Activated CD8-positive, alpha-beta memory T cell treated with anti-CD3 and anti-CD28 coated beads, Interleukin-2, amount 50 U/mL, for 24 hours (primary cell): ENCODE data around the gene ANO5.
"Not testable (repeated sequence)": the region's sequence is repeated elsewhere in the genome, so short reads cannot be mapped to it uniquely, and the experiment has no call there.

Experiments
- DNase-seq: peaks from one replicate; pipeline ENCODE4 v3.0.0-alpha.2; 2020; ENCODE audit errors: extremely low read depth

Gene ANO5

DNA sequence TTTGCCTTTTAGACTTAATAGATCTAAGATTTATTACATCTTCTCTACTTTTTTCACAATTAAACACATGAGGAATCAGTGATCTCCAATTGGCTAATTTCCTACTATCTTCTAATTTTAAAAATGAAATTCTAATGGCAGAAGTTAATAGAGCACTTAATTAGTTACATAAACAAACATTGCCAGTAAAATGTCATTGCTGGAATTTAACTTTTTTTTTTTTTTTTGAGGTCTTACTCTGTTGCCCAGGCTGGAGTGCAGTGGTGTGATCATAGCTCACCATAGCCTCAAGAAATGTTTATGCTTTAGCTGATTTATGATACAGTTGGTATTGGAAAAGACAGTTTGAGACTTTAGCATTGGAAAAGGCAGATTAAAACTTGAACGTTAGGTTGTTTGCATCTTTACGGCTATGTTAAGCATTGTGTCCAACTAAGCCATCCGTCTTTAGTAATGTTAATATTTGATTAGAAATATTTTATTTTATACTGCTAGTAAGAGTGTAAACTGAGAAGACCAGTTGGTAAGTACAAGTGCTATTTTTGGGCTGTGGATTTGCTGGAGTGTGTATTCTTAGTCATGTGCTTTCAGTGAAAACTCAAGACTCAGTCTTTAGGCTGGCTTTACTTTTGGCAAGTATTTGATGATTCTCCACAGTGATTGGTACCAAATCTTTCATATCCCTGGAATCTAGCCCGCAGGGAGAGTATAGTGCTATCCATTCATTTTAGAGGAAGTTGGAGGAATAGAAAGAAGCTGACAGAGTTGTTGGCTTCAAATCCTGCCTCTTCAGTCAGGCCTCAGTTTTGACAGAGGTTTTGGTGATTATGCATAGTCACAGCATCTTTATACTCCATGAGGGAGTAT lies 4.5 kb downstream of the ANO5 start:
- no peak for DNase-seq

- no peak for DNase-seq
These were observed 6.4 kb downstream of the ANO5 start for GRCh38 chr11:22199243-22199642.

DNA sequence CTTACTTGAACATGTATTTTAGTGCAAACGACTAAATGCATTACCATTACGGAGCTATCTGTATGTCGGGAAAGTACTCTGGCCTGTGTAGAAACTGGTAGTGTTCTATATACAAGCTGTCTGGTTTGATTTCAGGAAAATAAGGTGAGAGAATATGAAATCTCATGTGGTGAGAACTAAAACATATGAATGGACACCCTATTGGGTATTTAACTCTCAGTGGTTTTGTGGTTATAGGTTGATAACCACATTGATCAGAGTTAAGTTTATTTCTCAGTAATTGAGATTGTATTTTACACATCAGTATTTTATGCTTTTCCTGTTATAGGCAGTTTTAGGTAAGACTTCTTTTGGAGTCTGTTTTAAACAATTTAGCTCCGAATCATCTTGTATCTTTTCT lies 10.4 kb downstream of the ANO5 start:
- no peak for DNase-seq

DNA sequence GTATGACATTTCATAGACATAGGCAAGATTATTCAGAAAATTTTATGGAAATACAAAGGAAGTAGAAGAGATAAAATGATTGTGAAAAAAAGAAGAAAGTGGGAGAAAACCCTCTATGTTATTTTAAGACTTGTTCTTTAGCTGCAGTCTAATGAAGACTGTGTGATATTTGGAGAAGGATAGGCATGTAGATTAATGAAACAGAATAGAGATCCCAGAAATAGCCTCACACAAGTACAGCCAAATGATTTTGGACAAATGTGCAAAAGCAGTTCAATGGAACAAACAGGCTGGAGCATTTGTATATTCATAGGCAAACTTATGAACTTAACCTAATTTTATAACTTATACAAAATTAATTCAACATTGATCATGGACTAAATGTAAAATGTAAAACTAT lies 14.3 kb downstream of the ANO5 start:
- no peak for DNase-seq

DNA sequence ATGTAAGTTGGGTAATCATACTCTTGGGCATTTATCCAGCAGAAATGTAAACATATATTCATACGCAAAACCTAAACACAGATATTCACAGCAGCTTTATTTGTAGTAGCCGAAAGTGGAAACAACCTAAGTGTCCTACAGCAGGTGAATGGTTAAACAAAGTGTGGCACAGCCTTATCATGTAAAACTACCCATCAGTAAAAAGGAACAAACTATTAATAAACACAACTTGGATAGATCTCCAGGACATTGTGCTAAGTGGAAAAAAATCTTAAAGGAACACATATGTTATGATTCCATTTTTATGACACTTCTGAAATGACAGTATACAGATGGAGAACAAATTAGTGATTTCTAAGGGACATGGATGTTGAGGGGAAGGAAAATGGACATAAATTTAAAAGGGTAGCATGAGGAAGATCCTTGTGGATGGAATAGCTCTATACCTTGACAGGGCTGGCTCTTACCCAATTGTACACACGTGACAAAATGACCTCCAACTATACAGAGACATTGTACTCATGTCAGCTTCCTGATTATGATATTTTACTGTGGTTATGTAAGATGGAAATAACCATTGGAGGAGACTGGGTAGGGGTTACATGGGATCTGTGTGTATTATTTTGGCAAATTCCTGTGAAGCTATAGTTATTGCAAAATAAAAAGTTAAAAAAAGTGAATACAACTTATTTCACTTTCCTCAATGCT lies 15.4 kb downstream of the ANO5 start:
- no peak for DNase-seq

DNA sequence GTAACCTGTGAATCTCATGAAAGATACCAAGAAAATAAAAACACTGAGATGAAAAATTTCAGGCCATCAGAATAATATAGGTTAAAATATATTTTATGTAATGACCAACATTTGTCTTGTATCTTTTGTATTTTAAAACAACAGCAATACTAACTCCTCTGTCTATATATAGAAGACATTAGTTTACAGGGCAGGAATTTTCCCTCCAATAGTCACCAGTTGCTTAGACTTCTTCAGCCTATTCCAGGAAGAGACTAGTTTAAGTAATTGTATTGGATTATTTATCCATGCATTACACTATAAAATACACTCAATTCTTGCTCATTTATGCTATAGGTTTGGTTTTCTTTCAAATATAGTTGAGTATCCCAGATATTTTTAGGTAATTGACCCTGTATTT lies 24.1 kb downstream of the ANO5 start:
- DNase-seq, result no peak

GRCh38 chr11:22221143-22221542 lies 28.3 kb downstream of the ANO5 start:
- no peak for DNase-seq

GRCh38 chr11:22225190-22225589 lies 32.3 kb downstream of the ANO5 start:
- DNase-seq, result no peak

DNA sequence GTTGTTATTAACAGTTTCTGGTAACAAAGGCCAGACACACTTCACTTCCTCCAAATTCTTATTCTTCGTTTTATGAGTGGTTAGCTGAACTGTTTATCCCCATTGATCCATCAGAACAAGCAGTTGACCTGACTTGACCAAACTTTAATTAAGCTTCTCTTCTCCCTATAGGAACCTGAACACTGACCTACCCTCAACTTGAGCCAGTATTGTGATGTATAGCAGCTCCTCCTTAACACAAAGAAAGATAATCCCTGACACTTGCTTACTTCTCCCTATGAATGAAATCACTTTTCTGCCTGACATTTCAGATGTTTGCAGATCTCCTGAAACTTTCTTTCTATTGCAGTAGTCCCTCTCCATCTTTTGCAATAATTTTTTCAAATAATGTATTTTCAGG lies 41.9 kb downstream of the ANO5 start:
- DNase-seq, result no peak

- no peak for DNase-seq
These were observed 52.2 kb downstream of the ANO5 start for GRCh38 chr11:22244986-22245592.

DNA sequence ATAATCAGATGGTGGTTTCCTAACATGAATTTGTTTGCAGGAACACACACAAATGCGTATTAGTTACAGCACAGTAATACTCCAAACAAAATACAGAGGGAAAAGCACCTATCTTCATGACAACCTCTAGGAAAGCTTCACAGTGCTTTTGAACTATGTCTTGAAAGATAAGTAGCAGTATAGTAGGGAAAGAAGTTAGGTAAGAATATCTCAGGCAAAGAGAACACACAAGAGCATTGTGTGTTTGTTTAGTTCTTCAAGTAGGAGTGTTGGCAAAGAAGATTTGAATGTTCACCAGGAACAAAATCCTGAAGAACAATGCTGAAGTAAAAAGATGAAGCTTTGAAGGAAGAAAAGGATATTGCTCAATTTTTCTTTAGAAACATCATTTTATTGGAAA lies 54.1 kb downstream of the ANO5 start:
- DNase-seq, result no peak

- DNase-seq, result no peak
These were observed 57.0 kb downstream of the ANO5 start for GRCh38 chr11:22249871-22250270.

DNA sequence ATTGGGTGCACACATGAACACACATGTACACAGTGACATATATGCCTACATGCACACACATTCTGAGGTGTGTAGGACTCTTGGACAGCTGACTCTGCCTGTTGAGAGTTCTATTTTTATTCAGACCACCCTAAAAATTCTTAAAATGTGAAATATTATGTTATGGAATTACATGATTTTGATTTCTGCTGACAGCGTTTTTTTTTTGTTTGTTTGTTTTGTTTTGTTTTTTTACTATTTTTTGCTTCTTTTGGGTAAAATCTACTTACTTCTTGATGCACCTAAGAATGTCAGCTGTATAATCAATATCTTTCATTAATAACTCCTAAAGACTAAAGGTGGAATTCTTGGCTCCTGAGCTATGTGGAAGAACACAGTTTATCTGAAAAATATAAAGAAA lies 64.0 kb downstream of the ANO5 start:
- no peak for DNase-seq

DNA sequence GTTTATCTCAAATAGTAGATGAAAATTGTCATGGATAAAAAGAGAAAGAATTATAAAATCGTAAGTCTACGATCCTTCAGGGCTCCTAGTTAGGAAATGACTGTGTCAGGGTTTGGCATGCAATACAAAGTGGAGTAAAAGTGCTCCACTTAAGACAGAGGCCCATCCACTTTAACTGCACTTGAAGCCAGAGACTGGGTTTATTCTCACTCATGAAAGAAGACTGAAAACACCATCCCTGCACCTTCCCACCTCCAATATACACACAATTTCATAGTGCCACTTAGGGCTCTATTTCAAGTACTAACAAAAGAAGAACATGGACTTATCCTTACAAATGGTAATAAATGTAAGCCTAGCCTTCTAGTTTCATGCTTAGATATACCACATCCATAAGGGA lies 70.7 kb downstream of the ANO5 start:
- no peak for DNase-seq

DNA sequence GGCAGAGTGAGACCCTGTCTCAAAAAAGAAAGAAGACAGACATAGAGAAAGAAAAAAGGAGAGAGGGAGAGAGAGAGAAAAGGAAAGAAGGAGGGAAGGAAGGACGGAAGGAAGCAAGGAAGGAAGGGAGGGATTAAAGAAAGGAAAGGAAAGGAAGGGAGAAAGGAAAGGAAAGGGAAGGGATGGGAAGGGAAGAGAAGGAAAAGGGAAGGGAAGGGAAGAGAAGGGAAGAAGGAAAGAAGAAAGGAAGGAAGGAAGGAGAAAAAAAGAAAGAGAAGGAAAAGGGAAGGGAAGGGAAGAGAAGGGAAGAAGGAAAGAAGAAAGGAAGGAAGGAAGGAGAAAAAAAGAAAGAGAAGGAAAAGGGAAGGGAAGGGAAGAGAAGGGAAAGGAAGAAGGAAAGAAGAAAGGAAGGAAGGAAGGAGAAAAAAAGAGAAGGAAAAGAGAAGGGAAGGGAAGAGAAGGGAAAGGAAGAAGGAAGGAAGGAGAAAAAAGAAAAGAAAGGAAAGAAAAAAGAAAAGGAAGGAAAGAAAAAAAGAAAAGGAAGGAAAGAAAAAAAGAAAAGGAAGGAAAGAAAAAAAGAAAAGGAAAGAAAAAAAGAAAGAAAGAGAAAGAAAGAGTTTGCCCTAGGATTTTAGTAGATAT lies 76.2 kb downstream of the ANO5 start:
- DNase-seq, result not testable (repeated sequence)

- DNase-seq, result no peak
These were observed 80.9 kb downstream of the ANO5 start for GRCh38 chr11:22273781-22274180.

DNA sequence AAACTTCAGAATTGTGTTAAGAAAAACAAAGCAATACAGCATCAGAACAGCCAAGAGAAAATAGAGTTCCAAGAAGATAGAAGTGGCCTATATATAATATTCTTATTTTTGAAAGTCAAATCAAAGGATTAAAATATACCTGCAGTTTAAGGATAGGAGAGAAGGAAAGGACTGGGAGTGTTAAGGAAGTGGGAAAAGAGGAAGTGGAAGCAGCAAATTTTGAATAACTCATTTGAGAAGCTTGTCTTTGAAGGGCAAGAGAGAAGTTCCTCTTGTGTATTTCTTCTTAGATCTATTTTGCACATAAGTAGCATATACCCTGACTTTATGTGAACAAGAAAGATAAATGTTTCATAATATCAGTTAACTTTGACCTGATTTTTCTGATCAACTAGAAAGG lies 82.7 kb downstream of the ANO5 start:
- no peak for DNase-seq

- DNase-seq, result no peak
These were observed 83.7 kb downstream of the ANO5 start for GRCh38 chr11:22276535-22276934.

DNA sequence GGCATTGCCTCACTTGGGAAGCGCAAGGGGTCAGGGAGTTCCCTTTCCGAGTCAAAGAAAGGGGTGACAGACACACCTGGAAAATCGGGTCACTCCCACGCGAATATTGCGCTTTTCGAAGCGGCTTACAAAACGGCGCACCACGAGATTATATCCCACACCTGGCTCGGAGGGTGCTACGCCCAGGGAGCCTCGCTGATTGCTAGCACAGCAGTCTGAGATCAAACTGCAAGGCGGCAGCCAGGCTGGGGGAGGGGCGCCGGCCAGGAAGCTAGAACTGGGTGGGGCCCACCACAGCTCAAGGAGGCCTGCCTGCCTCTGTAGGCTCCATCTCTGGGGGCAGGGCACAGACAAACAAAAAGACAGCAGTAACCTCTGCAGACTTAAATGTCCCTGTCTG lies 92.1 kb downstream of the ANO5 start:
- DNase-seq, result not testable (repeated sequence)

GRCh38 chr11:22302368-22302767 lies 109.5 kb downstream of the ANO5 start:
- DNase-seq, result no peak

GRCh38 chr11:22304337-22304961 lies 111.6 kb downstream of the ANO5 start:
- DNase-seq, result no peak

GRCh38 chr11:22317656-22318055 lies 124.8 kb downstream of the ANO5 start:
- DNase-seq, result no peak
